ENCODE results near the gene ZFP92. TPM values are rescaled to one million over a fixed set of nuclear protein-coding genes. Genes with fewer than 3 reads are reported as not detected.

Gene ZFP92, protein sequence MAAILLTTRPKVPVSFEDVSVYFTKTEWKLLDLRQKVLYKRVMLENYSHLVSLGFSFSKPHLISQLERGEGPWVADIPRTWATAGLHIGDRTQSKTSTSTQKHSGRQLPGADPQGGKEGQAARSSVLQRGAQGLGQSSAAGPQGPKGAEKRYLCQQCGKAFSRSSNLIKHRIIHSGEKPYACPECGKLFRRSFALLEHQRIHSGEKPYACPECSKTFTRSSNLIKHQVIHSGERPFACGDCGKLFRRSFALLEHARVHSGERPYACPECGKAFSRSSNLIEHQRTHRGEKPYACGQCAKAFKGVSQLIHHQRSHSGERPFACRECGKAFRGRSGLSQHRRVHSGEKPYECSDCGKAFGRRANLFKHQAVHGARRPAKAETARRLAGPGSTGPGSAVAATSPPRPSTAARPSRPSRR
- polyA plus RNA-seq, result under 1 TPM; 0.04 to 0.05 TPM

DNA sequence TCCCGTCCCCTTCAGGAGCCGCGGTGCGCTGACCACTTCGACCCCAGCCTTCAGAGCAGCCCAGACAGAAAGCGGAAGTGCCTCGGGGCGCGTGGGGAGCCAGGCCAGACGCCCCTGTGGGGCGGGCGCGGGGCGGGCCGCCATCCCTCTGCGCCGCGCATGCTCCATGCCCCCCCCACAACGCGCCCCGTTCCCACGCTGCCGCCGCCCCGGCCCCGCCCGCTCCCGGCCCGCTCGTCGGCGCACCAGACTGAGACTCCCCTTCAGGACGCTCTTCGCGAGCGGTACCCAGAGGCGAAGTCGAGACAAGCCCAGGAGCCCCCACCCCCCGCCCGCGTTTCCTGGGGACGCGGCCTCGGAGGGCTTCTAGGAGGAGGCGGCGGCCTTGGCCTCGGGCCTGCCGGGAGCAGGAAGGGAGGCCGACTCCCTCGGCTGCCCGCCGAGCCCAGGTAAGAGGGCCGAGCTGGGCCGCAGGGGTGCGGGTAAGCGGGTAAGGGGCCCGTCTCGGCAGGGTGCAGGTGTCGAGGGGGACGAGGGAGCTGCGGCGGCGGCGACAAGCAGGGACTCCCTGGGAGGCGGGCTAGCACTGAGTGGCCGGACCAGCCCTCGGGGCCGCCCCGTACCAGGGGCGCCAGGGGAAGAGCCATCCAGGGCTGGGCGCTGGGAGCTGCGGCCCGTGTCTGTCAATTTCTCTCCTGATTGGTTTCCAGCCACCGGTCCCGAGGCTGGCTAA lies at the start of gene ZFP92:
Gene ZFP92, plus strand, starts transcription at position 218 of the 733 bp plus-strand sequence. CDS start 6,851 bp downstream, outside the sequence.
- 2 to 30% methylated on average over 68 to 75 of the region's 75 CpGs for WGBS, 2 donors
- Histone ChIP-seq H3K27me3 (ENCODE audit: control insufficient read depth in 1 of 2, insufficient read depth in 2 of 2, low read length in 2 of 2) (peaks cover 0 to 9% of the 10 kb centered on the region in 2 donors), H3K9me3 (ENCODE audit: control insufficient read depth in 2 of 2, insufficient read depth in 1 of 2, low read depth in 1 of 2, low read length in 1 of 2) (peaks cover 0 to 4% of the 10 kb centered on the region in 2 donors), H3K36me3 (ENCODE audit: control insufficient read depth in 2 of 2, insufficient read depth in 2 of 2, low read length in 1 of 2) (no peaks in the 10 kb centered on the region), H3K27ac (ENCODE audit: low read depth in 2 of 2, low read length in 1 of 2) (no peak within 1 kb of the TSS), H3K4me3 (ENCODE audit: low read depth in 1 of 2, low read length in 2 of 2) (peak within 1 kb of the TSS; percentile 30 to 47), H3K4me1 (ENCODE audit: control insufficient read depth in 2 of 2, insufficient read depth in 2 of 2, low read length in 1 of 2) (peaks cover 0 to 2% of the 10 kb centered on the region in 2 donors)

DNA sequence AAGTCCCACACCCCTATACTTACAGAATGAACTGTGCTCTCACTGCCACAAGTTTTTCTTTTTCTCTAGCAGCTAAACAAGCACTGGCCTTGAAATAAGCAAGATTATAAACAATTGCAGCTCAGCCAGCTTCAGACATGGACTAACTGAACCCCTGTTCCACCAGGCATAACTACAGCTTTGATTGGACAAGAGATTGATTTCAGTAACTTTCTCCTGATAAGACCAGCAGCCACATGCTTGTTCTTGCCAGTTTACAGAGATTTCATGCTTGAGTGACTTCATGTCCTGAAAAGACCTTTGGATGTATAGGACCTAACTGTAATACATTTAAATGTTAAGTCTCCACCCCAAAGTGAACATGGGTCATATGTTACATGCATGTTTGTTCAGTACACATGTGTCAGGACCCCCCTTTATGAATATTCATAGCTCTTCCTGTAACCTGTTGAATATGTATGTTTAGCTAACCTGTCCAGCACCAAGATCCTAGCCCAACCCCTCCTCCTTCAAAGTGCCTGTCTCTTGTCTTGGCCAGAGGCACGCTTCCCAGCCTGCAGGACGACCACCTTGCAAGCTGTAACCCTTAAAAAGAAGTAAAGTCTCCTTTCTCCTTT lies 49.4 kb upstream of the ZFP92 start:
- Histone ChIP-seq H3K36me3 (ENCODE audit: control insufficient read depth in 2 of 2, insufficient read depth in 2 of 2, low read length in 1 of 2) (no peaks in the 10 kb centered on the region), H3K9me3 (ENCODE audit: control insufficient read depth in 2 of 2, insufficient read depth in 1 of 2, low read depth in 1 of 2, low read length in 1 of 2) (peaks cover 0 to 2% of the 10 kb centered on the region in 2 donors), H3K4me1 (ENCODE audit: control insufficient read depth in 2 of 2, insufficient read depth in 2 of 2, low read length in 1 of 2) (no peaks in the 10 kb centered on the region), H3K27me3 (ENCODE audit: control insufficient read depth in 1 of 2, insufficient read depth in 2 of 2, low read length in 2 of 2) (no peaks in the 10 kb centered on the region), H3K27ac (ENCODE audit: low read depth in 2 of 2, low read length in 1 of 2) (no peak overlapping the region), H3K4me3 (ENCODE audit: low read depth in 1 of 2, low read length in 2 of 2) (no peak overlapping the region)
- WGBS, 2 donors, result 41 to 74% methylated on average over 2 of the region's 2 CpGs

DNA sequence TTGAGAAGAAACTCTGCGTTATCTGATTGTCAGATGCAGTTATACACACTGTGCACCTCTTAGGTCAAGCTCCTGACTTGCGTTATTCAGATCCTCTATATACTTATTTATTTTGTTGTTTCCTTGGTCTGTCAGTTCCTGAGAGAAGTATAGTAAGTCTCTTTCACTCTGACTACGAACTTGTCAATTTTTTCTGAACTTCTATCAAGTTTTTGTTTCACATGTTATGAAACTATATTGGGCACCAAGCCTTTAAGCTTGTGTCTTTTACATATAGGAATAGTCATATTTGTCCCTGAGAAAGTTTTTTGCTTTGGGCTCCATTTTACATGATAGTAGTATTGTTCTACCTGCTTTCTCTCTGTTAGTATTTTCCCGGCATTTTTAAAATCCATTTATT lies 45.6 kb upstream of the ZFP92 start:
- 74 to 85% methylated on average over 4 of the region's 4 CpGs for WGBS, 2 donors

DNA sequence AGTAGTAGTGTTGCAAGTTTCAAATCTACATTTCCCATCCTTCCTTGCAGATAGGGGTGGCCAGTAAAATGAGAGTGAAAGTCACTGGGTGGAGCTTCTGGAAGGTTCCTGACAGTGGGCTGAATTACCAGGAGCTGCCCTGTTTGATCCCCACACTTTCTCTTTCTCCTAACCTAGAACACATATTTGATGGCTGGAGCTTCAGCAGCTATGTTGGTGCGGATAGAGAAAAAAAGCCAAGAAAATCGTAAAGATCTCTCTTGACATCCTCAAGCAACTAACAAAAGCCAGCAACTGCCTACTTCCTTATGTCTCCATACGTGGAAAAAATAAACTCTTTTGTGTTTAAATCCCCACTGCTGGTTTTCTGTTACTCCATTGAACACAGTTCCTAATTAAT lies 45.2 kb upstream of the ZFP92 start:
- H3K4me1 ChIP-seq (ENCODE audit: control insufficient read depth in 2 of 2, insufficient read depth in 2 of 2, low read length in 1 of 2), result no peaks in the 10 kb centered on the region
- no peaks in the 10 kb centered on the region for H3K27me3 ChIP-seq (ENCODE audit: control insufficient read depth in 1 of 2, insufficient read depth in 2 of 2, low read length in 2 of 2)
- 78 to 89% methylated on average over 3 of the region's 3 CpGs for WGBS, 2 donors
- no peaks in the 10 kb centered on the region for H3K36me3 ChIP-seq (ENCODE audit: control insufficient read depth in 2 of 2, insufficient read depth in 2 of 2, low read length in 1 of 2)
- no peak overlapping the region for H3K4me3 ChIP-seq (ENCODE audit: low read depth in 1 of 2, low read length in 2 of 2)
- H3K27ac ChIP-seq (ENCODE audit: low read depth in 2 of 2, low read length in 1 of 2), result no peak overlapping the region
- H3K9me3 ChIP-seq (ENCODE audit: control insufficient read depth in 2 of 2, insufficient read depth in 1 of 2, low read depth in 1 of 2, low read length in 1 of 2), result no peaks in the 10 kb centered on the region

More for the DNA sequence above, 45.6 kb upstream of the ZFP92 start:
- H3K27me3 ChIP-seq (ENCODE audit: control insufficient read depth in 1 of 2, insufficient read depth in 2 of 2, low read length in 2 of 2), result no peaks in the 10 kb centered on the region
- no peak overlapping the region for H3K27ac ChIP-seq (ENCODE audit: low read depth in 2 of 2, low read length in 1 of 2)
- no peaks in the 10 kb centered on the region for H3K36me3 ChIP-seq (ENCODE audit: control insufficient read depth in 2 of 2, insufficient read depth in 2 of 2, low read length in 1 of 2)
- no peaks in the 10 kb centered on the region for H3K4me1 ChIP-seq (ENCODE audit: control insufficient read depth in 2 of 2, insufficient read depth in 2 of 2, low read length in 1 of 2)
- H3K4me3 ChIP-seq (ENCODE audit: low read depth in 1 of 2, low read length in 2 of 2), result no peak overlapping the region
- no peaks in the 10 kb centered on the region for H3K9me3 ChIP-seq (ENCODE audit: control insufficient read depth in 2 of 2, insufficient read depth in 1 of 2, low read depth in 1 of 2, low read length in 1 of 2)

DNA sequence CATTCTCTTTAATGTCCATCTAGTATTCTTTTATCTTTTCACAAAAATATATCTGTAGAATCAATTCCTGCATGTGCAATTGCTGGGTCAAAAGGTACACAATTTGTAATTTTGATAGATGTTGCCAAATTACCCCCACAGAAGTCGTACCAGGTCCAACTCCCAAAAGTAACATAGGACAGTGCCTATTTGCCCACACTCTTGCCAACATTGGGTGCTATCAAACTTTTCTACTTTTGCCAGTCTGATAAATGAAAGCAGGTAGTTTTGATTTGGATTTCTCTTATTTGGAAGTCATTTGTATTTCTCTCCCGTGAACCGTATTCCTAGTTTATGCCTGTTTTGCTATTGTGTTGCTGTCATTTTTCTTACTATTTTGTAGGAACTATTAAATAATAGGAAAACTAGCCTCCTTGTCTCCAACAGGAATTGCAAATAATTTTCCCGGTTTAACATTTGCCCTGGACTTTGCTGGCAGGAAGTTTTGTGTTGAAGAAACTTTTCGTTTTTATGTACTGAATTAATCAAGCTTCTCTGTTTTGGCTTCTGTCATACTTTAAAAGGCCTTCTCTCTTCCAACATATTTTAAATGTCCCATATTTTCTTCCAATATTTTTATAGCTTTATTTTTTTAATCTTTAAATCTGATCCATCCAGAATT lies 44.3 kb upstream of the ZFP92 start:
- no peak overlapping the region for H3K27ac ChIP-seq (ENCODE audit: low read depth in 2 of 2, low read length in 1 of 2)

DNA sequence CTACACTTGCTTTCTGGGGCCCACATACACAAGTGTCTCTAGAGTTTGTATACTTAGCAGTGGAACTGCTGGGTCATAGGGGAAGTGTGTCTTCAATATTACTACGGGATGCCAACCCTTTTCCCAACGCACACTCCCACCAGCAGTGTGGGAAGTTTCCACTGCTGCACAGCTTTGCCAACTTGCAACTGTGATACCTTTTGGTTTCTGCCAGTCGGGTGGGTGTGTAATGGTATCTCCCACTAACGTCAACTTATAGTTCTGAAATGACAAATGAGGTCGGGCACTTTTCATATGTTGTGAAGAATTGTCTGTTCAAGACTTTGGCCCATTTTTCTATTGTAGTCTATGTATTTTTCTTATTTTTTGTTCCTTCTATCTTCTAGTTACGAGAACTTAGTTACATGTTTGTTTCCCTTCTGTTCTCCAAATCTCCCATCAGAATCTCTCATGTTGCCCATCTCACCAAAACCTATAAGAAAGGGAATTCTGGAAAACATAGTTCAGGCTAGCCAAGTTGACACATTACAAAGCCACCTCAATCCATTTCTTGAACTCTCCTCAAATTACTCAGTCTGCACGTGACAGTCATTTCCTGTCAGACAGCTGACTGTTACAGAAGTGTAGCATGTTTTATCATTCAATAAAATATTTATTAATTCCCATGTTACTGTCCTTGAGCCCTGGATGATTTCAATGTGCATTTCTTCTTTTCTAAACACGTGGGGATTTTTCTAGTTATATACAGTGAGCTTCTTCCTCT lies 40.8 kb upstream of the ZFP92 start:
- Histone ChIP-seq H3K27me3 (ENCODE audit: control insufficient read depth in 1 of 2, insufficient read depth in 2 of 2, low read length in 2 of 2) (peaks cover 0 to 3% of the 10 kb centered on the region in 2 donors), H3K36me3 (ENCODE audit: control insufficient read depth in 2 of 2, insufficient read depth in 2 of 2, low read length in 1 of 2) (no peaks in the 10 kb centered on the region), H3K9me3 (ENCODE audit: control insufficient read depth in 2 of 2, insufficient read depth in 1 of 2, low read depth in 1 of 2, low read length in 1 of 2) (no peaks in the 10 kb centered on the region), H3K4me1 (ENCODE audit: control insufficient read depth in 2 of 2, insufficient read depth in 2 of 2, low read length in 1 of 2) (no peaks in the 10 kb centered on the region), H3K4me3 (ENCODE audit: low read depth in 1 of 2, low read length in 2 of 2) (no peak overlapping the region), H3K27ac (ENCODE audit: low read depth in 2 of 2, low read length in 1 of 2) (no peak overlapping the region)
- 65 to 79% methylated on average over 8 of the region's 8 CpGs for WGBS, 2 donors

More for the DNA sequence above, 44.3 kb upstream of the ZFP92 start:
- H3K4me1 ChIP-seq (ENCODE audit: control insufficient read depth in 2 of 2, insufficient read depth in 2 of 2, low read length in 1 of 2), result no peaks in the 10 kb centered on the region
- WGBS, 2 donors, result 74 to 81% methylated on average over 5 of the region's 5 CpGs
- H3K27me3 ChIP-seq (ENCODE audit: control insufficient read depth in 1 of 2, insufficient read depth in 2 of 2, low read length in 2 of 2), result no peaks in the 10 kb centered on the region
- H3K4me3 ChIP-seq (ENCODE audit: low read depth in 1 of 2, low read length in 2 of 2), result no peak overlapping the region
- H3K36me3 ChIP-seq (ENCODE audit: control insufficient read depth in 2 of 2, insufficient read depth in 2 of 2, low read length in 1 of 2), result no peaks in the 10 kb centered on the region
- no peaks in the 10 kb centered on the region for H3K9me3 ChIP-seq (ENCODE audit: control insufficient read depth in 2 of 2, insufficient read depth in 1 of 2, low read depth in 1 of 2, low read length in 1 of 2)

DNA sequence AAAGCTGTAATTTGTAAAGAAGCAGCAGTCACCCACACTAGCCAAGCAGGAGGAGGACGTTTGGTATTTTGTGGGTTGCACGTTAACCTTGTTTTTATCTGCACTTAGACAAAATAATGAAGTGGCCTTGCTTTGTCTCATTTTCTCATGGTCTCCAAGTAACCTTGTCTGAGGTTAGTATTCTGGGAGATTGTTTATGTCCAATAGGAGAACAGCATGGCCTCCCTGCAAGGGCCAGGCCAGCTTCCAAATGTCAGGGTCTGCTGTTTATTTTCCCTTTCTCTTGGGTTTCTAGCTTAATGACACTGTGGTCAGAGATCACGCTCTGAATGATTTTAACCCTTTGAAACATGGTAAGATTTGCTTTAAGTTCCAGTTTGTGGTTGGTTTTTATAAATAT lies 40.0 kb upstream of the ZFP92 start:
- no peaks in the 10 kb centered on the region for H3K4me1 ChIP-seq (ENCODE audit: control insufficient read depth in 2 of 2, insufficient read depth in 2 of 2, low read length in 1 of 2)

DNA sequence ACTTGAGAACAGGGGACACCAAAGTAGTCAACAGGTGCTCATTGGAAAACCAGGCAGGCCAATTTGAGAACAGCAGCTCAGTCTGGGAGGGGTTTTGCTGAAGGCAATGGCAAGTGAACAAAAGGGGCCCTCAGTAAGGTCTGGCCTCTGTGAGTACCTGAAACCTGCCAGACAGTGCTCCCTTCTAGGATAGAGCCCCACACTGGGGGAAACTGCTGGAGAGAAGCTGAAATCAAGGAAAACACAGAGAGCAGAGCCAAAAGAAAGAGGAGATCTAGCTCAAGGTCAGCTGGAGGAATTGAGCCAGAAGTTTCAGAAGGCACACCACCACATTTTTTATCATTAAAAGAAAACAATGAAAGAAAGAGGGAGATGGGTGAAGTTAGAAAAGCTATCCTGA lies 38.3 kb upstream of the ZFP92 start:
- Histone ChIP-seq H3K27ac (ENCODE audit: low read depth in 2 of 2, low read length in 1 of 2) (no peak overlapping the region), H3K4me1 (ENCODE audit: control insufficient read depth in 2 of 2, insufficient read depth in 2 of 2, low read length in 1 of 2) (no peaks in the 10 kb centered on the region), H3K4me3 (ENCODE audit: low read depth in 1 of 2, low read length in 2 of 2) (no peak overlapping the region), H3K9me3 (ENCODE audit: control insufficient read depth in 2 of 2, insufficient read depth in 1 of 2, low read depth in 1 of 2, low read length in 1 of 2) (no peaks in the 10 kb centered on the region), H3K27me3 (ENCODE audit: control insufficient read depth in 1 of 2, insufficient read depth in 2 of 2, low read length in 2 of 2) (peaks cover 0 to 3% of the 10 kb centered on the region in 2 donors), H3K36me3 (ENCODE audit: control insufficient read depth in 2 of 2, insufficient read depth in 2 of 2, low read length in 1 of 2) (no peaks in the 10 kb centered on the region)

More for the DNA sequence above, 40.0 kb upstream of the ZFP92 start:
- WGBS, 2 donors, result 50 to 53% methylated on average over 3 of the region's 3 CpGs
- Histone ChIP-seq H3K27me3 (ENCODE audit: control insufficient read depth in 1 of 2, insufficient read depth in 2 of 2, low read length in 2 of 2) (peaks cover 0 to 3% of the 10 kb centered on the region in 2 donors), H3K36me3 (ENCODE audit: control insufficient read depth in 2 of 2, insufficient read depth in 2 of 2, low read length in 1 of 2) (no peaks in the 10 kb centered on the region), H3K27ac (ENCODE audit: low read depth in 2 of 2, low read length in 1 of 2) (no peak overlapping the region), H3K4me3 (ENCODE audit: low read depth in 1 of 2, low read length in 2 of 2) (no peak overlapping the region), H3K9me3 (ENCODE audit: control insufficient read depth in 2 of 2, insufficient read depth in 1 of 2, low read depth in 1 of 2, low read length in 1 of 2) (no peaks in the 10 kb centered on the region)
